ENCODE data around the gene PLCL1.

DNA sequence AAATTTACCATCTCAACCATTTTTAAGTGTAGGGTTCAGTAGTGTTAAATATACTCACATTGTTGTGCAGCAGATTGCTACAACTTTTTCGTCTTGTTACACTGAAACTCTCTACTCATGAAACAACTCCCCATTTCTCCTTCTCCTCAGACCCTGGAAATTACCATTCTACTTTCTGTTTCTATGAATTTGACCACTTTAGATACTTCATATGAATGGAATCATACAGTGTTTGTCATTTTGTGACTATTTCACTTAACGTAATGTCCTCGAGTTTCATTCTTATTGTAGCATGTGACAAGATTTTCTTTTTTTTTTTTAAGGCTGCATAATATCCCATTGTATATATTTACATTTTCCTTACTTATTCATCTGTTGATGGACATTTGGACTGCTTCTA lies 203.8 kb downstream of the PLCL1 start:
- TF ChIP-seq POLR2AphosphoS5 (IDR thresholded peaks at IDR 0.05; ENCODE audit: borderline replicate concordance, low read depth, low read length) (no peak), EZH2 (IDR thresholded peaks at IDR 0.05) (no peak)

Measured in SK-N-MC (cell line).